Caco-2 (cell line): ENCODE data around the gene SYVN1. TPM values are rescaled to one million over a fixed set of nuclear protein-coding genes. Genes with fewer than 3 reads are reported as not detected.

Source experiments
- BruUV-seq: library from RNA; stranded (reverse); fragments of 400-500 nt; replicated peaks from 2 replicates; lab custom pipeline; 2021; lab: Mats Ljungman, UMichigan
- CTCF ChIA-PET: fragments of 300-600 bp; sonication (Branson Sonifier 250); formaldehyde crosslinking; loops from one replicate; lab custom pipeline; 2022; ENCODE audit warnings: antibody characterized with exemption; lab: Charles Lee
- POLR2A ChIA-PET: fragments of 300-600 bp; sonication (Branson Sonifier 250); formaldehyde crosslinking; loops from one replicate; lab custom pipeline; 2022; ENCODE audit warnings: antibody characterized with exemption; lab: Charles Lee
- DNase-seq, 2 experiments: peaks; one replicate each; pipeline versions ENCODE4 v3.0.0 to v3.0.0-alpha.2; 2020 to 2022
- H3K27me3 ChIP-seq: replicated peaks from 2 replicates; pipeline ENCODE4 v1.6.0; 2011; ENCODE audit warnings: low read length; ENCODE audit not compliant: control insufficient read depth, insufficient read depth
- H3K36me3 ChIP-seq: 2 replicates; pipeline ENCODE4 v1.5.1; 2011; ENCODE audit warnings: low read length; ENCODE audit not compliant: control insufficient read depth, insufficient read depth
- H3K4me1 ChIP-seq: fragments of 250-450 bp; sonication (Bioruptor Pico); 2 replicates; pipeline ENCODE4 v1.5.1; 2020; ENCODE audit warnings: mild to moderate bottlenecking
- H3K4me3 ChIP-seq: 2 replicates; pipeline ENCODE4 v1.5.1; 2011; ENCODE audit warnings: low read depth, mild to moderate bottlenecking, control low read depth, low read length
- H3K9me3 ChIP-seq: fragments of 250-450 bp; sonication (Bioruptor Pico); 2 replicates; pipeline ENCODE4 v1.5.1; 2020; ENCODE audit warnings: mild to moderate bottlenecking, moderate library complexity
- H3K27ac Mint-ChIP-seq: one replicate; pipeline ENCODE4 v1.8.0; 2022; ENCODE audit warnings: mixed read lengths; ENCODE audit not compliant: unreplicated experiment
- H3K27me3 Mint-ChIP-seq: one replicate; pipeline ENCODE4 v1.8.0; 2022; ENCODE audit warnings: mixed read lengths; ENCODE audit not compliant: insufficient read depth, unreplicated experiment
- H3K36me3 Mint-ChIP-seq: one replicate; pipeline ENCODE4 v1.8.0; 2022; ENCODE audit warnings: mild to moderate bottlenecking, mixed read lengths; ENCODE audit not compliant: insufficient read depth, unreplicated experiment
- H3K4me1 Mint-ChIP-seq: one replicate; pipeline ENCODE4 v1.8.0; 2022; ENCODE audit warnings: low read depth, mixed read lengths; ENCODE audit not compliant: unreplicated experiment
- H3K4me3 Mint-ChIP-seq: one replicate; pipeline ENCODE4 v1.8.0; 2022; ENCODE audit warnings: mild to moderate bottlenecking, moderate library complexity, mixed read lengths; ENCODE audit not compliant: unreplicated experiment
- H3K9me3 Mint-ChIP-seq: one replicate; pipeline ENCODE4 v1.8.0; 2022; ENCODE audit warnings: mixed read lengths; ENCODE audit not compliant: unreplicated experiment
- intact Hi-C: fragments of 100-400 bp; cut with micrococcal nuclease; formaldehyde crosslinking; loops from one replicate; pipeline ENCODE4 v1.10.0; 2022; ENCODE audit not compliant: unreplicated experiment
- total RNA-seq: library from RNA; stranded (reverse); gene quantifications from 2 replicates; pipeline ENCODE4 v1.2.3, GENCODE V29; 2022
- TF ChIP-seq, protein P1 (sequence below), 2 experiments: fragments of 200-600 bp in 1 of 2; IDR thresholded peaks; 1 replicate in 1 of 2; 2 replicates in 1 of 2; pipeline versions ENCODE4 v1.5.1 to v1.8.0; 2011 to 2022; ENCODE audit warnings: antibody characterized with exemption in 1 of 2, control low read depth in 1 of 2, inconsistent platforms in 1 of 2, low read depth in 1 of 2, low read length in 1 of 2, mild to moderate bottlenecking in 1 of 2, moderate library complexity in 1 of 2; ENCODE audit not compliant: insufficient read depth in 1 of 2, severe bottlenecking in 1 of 2, unreplicated experiment in 1 of 2

The SYVN1 gene
- total RNA-seq, 1 experiment from 2014 or later, result 50.9 TPM

DNA sequence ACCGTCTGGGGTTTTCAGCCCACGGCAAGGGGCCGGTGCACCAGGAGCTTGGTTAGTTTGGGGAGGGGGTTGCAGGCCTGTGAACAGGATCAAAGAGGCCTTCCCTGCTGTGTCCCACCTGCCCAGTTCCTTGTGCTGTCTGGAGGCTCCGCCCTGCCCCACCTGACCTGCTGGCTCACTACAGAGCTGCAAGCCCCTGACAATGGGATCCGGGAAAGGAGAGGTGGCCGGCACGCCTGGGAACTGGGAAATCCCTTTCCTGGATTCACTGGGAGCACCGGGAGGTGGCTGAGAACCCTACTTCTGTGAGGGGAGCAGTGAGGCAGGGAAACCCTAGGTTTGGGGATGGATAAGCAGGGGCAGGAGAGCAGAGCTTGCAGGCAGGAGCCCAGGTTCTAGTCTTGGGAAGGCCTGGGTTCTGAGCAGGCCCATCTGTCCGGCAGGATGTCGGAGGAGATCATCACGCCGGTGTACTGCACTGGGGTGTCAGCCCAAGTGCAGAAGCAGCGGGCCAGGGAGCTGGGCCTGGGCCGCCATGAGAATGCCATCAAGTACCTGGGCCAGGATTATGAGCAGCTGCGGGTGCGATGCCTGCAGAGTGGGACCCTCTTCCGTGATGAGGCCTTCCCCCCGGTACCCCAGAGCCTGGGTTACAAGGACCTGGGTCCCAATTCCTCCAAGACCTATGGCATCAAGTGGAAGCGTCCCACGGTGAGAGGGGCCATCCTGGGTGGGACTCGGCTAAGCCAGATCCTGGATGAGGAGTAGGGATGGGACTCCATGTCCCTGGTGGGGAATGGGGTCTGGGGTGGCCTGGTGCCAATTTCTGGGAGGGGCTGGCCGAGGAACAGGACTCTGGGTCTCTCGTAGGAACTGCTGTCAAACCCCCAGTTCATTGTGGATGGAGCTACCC, 48.2 kb upstream of the SYVN1 start:
- H3K4me3 Mint-ChIP-seq, result peak overlapping the region; percentile 85
- POLR2A ChIA-PET, result interaction anchor here (0.6 to 3.1 kb wide), 10 partner anchors 17 to 404 kb away, joined by 3 to 32 read pairs (median 5); partner anchors contain the start of genes FAU, MRPL49, POLA2 and SF1
- no TSS peak for BruUV-seq
- Histone ChIP-seq H3K27me3 (no peaks in the 10 kb centered on the region), H3K4me3 (peak overlapping the region; percentile 84), H3K4me1 (peaks cover 13% of the 10 kb centered on the region), H3K36me3 (peaks cover 7% of the 10 kb centered on the region), H3K9me3 (no peaks in the 10 kb centered on the region)
- H3K36me3 Mint-ChIP-seq, result peaks cover 21% of the 10 kb centered on the region
- no peaks in the 10 kb centered on the region for H3K4me1 Mint-ChIP-seq
- CTCF ChIA-PET, result interaction anchor here (0.6 to 2.5 kb wide), 13 partner anchors 12 to 896 kb away, joined by 3 to 22 read pairs (median 4); partner anchors contain the start of genes FAU, MRPL49, SAC3D1 and SYVN1
- peak overlapping the region; percentile 90 for H3K27ac Mint-ChIP-seq
- intact Hi-C loops, result no loop called here
- no peaks in the 10 kb centered on the region for H3K9me3 Mint-ChIP-seq
- peak; percentile 68 to 74 for DNase-seq
- TF ChIP-seq, protein P1, sequence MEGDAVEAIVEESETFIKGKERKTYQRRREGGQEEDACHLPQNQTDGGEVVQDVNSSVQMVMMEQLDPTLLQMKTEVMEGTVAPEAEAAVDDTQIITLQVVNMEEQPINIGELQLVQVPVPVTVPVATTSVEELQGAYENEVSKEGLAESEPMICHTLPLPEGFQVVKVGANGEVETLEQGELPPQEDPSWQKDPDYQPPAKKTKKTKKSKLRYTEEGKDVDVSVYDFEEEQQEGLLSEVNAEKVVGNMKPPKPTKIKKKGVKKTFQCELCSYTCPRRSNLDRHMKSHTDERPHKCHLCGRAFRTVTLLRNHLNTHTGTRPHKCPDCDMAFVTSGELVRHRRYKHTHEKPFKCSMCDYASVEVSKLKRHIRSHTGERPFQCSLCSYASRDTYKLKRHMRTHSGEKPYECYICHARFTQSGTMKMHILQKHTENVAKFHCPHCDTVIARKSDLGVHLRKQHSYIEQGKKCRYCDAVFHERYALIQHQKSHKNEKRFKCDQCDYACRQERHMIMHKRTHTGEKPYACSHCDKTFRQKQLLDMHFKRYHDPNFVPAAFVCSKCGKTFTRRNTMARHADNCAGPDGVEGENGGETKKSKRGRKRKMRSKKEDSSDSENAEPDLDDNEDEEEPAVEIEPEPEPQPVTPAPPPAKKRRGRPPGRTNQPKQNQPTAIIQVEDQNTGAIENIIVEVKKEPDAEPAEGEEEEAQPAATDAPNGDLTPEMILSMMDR (IDR thresholded peaks at IDR 0.05; ENCODE audit: insufficient read depth in 1 of 2, low read depth in 1 of 2, low read length in 1 of 2, severe bottlenecking in 1 of 2, unreplicated experiment in 1 of 2), result no peak
- no peaks in the 10 kb centered on the region for H3K27me3 Mint-ChIP-seq

DNA sequence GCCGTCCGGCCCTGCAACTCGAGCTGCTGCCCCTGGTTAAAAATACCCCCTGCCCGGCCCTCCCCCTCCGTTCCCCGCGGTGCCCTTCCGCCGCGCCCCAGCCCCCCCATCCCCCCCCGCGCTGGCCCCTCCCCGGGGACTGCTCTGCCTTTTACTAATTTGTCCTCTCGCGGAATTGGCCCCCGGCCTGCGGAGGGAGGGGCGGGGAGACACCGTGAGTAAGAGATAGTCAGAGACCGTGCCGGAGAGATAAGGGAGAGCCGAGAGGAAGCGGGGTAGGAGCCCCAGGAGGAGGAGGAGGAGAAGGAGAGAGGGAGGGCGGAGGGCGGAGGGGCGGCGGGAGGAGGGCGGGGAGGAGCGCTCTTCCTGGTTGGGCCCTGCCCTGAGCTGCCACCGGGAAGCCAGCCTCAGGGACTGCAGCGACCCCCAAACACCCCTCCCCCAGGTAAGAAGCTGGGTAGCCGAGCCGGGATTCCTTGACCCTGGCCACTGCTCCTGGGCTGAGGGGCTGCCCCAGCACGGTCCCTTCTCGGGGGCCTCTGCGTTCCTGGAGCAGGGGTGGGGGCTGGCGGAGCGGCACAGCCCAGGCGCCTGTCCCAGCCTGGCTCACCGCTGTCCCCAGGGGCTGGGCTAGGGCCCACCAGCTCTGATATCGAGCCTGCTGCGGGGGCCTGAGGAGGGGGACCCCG, 47.4 kb upstream of the SYVN1 start, which contains the start of gene CAPN1:
Gene CAPN1, plus strand, starts transcription at position 360 of the 689 bp plus-strand sequence. CDS start 774 bp downstream, outside the sequence.
- H3K9me3 Mint-ChIP-seq, result no peaks in the 10 kb centered on the region
- peaks cover 13% of the 10 kb centered on the region for H3K36me3 Mint-ChIP-seq
- Histone ChIP-seq H3K27me3 (no peaks in the 10 kb centered on the region), H3K4me3 (peak within 1 kb of the TSS; percentile 84), H3K36me3 (peaks cover 4% of the 10 kb centered on the region), H3K9me3 (no peaks in the 10 kb centered on the region), H3K4me1 (peaks cover 13% of the 10 kb centered on the region)
- ChIA-PET POLR2A (interaction anchor here (0.8 to 3.1 kb wide), 9 partner anchors 18 to 403 kb away, joined by 3 to 32 read pairs (median 5); partner anchors contain the start of genes FAU, MRPL49, POLA2 and SF1), CTCF (interaction anchor here (0.6 to 2.5 kb wide), 20 partner anchors 11 to 896 kb away, joined by 3 to 22 read pairs (median 4); partner anchors contain the start of genes FAU, MRPL49, SAC3D1 and SYVN1)
- intact Hi-C loops, result loop anchor here (1.0 to 2.0 kb wide), 3 partner anchors 46 to 71 kb away; partner anchors contain the start of genes FAU, MRPL49 and TM7SF2
- BruUV-seq, result no TSS peak
- H3K27ac Mint-ChIP-seq, result peak within 1 kb of the TSS; percentile 90
- TF ChIP-seq, protein P1 (IDR thresholded peaks at IDR 0.05; ENCODE audit: insufficient read depth in 1 of 2, low read depth in 1 of 2, low read length in 1 of 2, severe bottlenecking in 1 of 2, unreplicated experiment in 1 of 2), result no peak
- peak within 1 kb of the TSS; percentile 85 for H3K4me3 Mint-ChIP-seq
- DNase-seq, result peak; percentile 88 to 95
- H3K4me1 Mint-ChIP-seq, result no peaks in the 10 kb centered on the region
- H3K27me3 Mint-ChIP-seq, result no peaks in the 10 kb centered on the region
